Measurements from ENCODE around the gene SEMA4D. TPM values are rescaled to one million over a fixed set of nuclear protein-coding genes. Genes with fewer than 3 reads are reported as not detected.

The SEMA4D gene
- polyA plus RNA-seq, 1 experiment, result 0.50 TPM

DNA sequence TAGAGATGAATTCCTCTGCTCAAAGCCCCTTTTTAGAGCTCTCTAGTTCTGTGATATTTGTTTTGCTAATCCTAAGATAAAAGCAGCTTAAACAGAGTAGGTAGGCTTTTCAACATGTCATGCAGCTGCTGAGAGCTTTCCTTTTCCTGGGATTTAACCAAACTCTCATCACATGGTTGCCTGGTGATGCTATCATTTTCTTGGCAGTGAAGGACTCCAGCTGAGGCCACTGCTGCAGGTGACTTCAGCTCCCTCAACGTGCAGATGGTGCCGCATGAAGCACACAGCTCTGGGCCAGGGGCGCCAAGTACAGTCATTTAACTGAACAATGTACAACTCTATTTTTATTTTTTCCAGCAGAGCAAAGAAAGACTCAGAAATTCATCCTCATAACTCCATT lies 137.4 kb downstream of the SEMA4D start:
- no peak for DNase-seq (ENCODE audit: low read depth)
- H3K27me3 ChIP-seq (ENCODE audit: control insufficient read depth, insufficient read depth, low read length), result no peaks in the 10 kb centered on the region
- CTCF ChIA-PET, result interaction anchor here (2.6 kb wide), 1 partner anchor 188 kb away, joined by 7 read pairs; no protein-coding TSS in a partner anchor
- TF ChIP-seq, protein P1, sequence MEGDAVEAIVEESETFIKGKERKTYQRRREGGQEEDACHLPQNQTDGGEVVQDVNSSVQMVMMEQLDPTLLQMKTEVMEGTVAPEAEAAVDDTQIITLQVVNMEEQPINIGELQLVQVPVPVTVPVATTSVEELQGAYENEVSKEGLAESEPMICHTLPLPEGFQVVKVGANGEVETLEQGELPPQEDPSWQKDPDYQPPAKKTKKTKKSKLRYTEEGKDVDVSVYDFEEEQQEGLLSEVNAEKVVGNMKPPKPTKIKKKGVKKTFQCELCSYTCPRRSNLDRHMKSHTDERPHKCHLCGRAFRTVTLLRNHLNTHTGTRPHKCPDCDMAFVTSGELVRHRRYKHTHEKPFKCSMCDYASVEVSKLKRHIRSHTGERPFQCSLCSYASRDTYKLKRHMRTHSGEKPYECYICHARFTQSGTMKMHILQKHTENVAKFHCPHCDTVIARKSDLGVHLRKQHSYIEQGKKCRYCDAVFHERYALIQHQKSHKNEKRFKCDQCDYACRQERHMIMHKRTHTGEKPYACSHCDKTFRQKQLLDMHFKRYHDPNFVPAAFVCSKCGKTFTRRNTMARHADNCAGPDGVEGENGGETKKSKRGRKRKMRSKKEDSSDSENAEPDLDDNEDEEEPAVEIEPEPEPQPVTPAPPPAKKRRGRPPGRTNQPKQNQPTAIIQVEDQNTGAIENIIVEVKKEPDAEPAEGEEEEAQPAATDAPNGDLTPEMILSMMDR (IDR thresholded peaks at IDR 0.05; ENCODE audit: insufficient read depth, low read depth, low read length), result no peak
- peaks cover 15% of the 10 kb centered on the region for H3K36me3 ChIP-seq (ENCODE audit: control insufficient read depth, insufficient read depth, low read length)
- no peak overlapping the region for H3K4me3 ChIP-seq (ENCODE audit: low read depth, low read length)
- POLR2A ChIA-PET, result no interaction called here

DNA sequence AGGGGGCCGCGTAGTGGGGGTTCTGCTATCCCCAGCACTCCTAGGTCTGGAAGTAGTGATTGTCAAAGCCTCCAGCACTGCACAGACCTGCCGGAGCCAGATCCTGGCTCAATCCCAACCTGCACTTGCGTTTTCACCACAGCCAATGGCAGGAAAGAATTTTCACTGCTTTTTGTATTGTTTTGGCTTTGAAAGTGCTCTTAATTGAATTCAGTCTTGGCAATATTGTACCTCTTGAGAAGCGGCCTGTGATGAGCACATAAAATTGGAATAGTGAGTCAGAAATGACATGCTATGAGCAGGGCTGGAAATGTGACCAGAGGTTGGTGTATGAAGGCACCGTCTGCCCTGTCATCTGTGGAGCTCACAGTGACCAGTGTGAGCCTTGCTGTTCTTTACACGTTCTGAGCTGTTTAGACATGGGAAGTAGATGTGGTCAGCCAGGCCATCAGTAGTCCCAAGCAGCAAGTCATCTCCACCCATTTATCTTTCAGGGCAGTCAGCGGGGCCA lies 138.1 kb downstream of the SEMA4D start:
- TF ChIP-seq, protein P1 (IDR thresholded peaks at IDR 0.05; ENCODE audit: insufficient read depth, low read depth, low read length), result no peak
- peaks cover 15% of the 10 kb centered on the region for H3K36me3 ChIP-seq (ENCODE audit: control insufficient read depth, insufficient read depth, low read length)
- CTCF ChIA-PET, result interaction anchor here (2.6 kb wide), 1 partner anchor 189 kb away, joined by 7 read pairs; no protein-coding TSS in a partner anchor
- no peak for DNase-seq (ENCODE audit: low read depth)
- no peak overlapping the region for H3K4me3 ChIP-seq (ENCODE audit: low read depth, low read length)
- POLR2A ChIA-PET, result no interaction called here
- H3K27me3 ChIP-seq (ENCODE audit: control insufficient read depth, insufficient read depth, low read length), result no peaks in the 10 kb centered on the region

DNA sequence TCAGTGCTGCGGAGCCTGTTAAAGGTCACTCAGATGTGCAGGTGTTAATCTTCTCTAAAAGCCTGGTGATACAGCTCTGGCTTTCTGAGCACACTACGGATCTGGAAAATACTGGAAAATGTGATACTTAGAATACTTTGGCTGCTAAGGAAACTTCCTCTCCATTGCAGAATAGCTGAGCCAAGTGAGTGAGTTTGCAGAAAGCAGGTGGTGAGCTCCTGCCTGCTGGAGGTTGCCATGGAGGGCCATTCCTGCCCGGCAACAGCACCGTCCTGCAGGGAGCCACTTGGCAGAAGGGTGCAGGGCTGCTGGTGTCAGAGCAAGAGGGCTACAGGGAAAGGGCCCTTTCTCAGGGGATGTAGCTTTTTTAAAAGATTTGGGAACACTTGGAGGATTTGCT lies 138.9 kb downstream of the SEMA4D start:
- Histone ChIP-seq H3K4me3 (ENCODE audit: low read depth, low read length) (no peak overlapping the region), H3K36me3 (ENCODE audit: control insufficient read depth, insufficient read depth, low read length) (peaks cover 15% of the 10 kb centered on the region), H3K27me3 (ENCODE audit: control insufficient read depth, insufficient read depth, low read length) (no peaks in the 10 kb centered on the region)
- ChIA-PET POLR2A (no interaction called here), CTCF (interaction anchor here (1.2 kb wide), 1 partner anchor 190 kb away, joined by 4 read pairs; no protein-coding TSS in a partner anchor)
- TF ChIP-seq, protein P1 (IDR thresholded peaks at IDR 0.05; ENCODE audit: insufficient read depth, low read depth, low read length), result no peak
- no peak for DNase-seq (ENCODE audit: low read depth)

DNA sequence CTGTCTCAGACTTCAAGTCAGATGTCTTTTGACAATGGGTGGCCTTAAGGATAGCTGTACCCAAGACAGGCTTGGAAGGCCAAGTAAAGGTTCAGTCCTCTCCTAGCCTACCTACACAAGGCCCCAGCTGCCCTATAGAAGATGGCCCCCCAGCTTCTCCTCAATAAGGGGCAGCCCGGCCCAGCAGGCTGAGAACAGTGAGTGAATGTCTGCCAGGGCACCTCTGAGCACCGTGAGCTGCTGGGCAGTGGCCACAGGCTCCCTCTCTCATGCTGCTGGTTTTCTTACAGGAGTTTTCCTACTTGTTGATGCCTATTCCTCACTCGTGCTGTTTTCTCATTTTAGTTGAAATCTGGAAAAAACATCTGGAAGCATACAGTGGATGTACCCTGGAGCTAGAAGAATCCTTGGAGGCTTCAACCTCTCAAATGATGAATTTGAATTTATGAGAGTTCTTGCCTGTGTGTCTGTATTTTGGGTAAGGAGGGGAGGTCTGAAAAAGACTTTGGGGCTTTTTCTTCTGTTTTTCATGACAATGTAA lies 139.5 kb downstream of the SEMA4D start:
- ChIA-PET POLR2A (no interaction called here), CTCF (interaction anchor here (1.2 to 1.6 kb wide), 2 partner anchors 13 to 191 kb away, joined by 4 to 5 read pairs; no protein-coding TSS in a partner anchor)
- H3K4me3 ChIP-seq (ENCODE audit: low read depth, low read length), result no peak overlapping the region
- no peak for DNase-seq (ENCODE audit: low read depth)
- peaks cover 15% of the 10 kb centered on the region for H3K36me3 ChIP-seq (ENCODE audit: control insufficient read depth, insufficient read depth, low read length)
- no peaks in the 10 kb centered on the region for H3K27me3 ChIP-seq (ENCODE audit: control insufficient read depth, insufficient read depth, low read length)
- TF ChIP-seq, protein P1 (IDR thresholded peaks at IDR 0.05; ENCODE audit: insufficient read depth, low read depth, low read length), result no peak

DNA sequence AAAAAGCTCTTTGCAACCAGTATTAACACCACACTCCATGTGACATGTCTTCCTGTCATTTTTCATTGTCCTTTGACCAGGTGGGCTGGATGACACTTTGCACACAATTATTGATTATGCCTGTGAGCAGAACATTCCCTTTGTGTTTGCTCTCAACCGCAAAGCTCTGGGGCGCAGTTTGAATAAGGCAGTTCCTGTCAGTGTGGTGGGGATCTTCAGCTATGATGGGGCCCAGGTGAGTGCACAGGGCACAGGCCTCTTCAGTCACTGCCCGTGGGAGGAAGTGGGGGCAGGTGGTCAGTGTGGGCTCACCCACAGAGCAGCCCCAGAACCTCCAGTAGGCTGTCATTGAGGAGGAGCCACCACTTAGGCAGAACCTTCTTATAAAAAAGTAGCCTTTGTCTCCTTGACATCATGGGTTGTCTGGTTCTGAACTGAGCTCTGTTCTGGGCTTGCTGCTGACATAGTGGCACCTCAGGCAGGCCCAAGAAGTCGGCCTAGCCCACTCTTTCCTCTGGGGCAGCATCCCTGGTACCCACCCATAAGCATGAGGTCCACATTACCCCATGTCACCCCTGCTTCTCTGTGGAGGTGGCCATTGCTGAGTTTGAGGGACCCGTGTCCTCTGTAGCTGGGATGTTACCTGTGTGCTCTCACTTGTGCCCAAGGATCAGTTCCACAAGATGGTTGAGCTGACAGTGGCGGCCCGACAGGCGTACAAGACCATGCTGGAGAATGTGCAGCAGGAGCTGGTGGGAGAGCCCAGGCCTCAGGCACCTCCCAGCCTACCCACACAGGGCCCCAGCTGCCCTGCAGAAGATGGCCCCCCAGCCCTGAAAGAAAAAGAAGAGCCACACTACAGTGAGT lies 140.3 kb downstream of the SEMA4D start:
- Histone ChIP-seq H3K4me3 (ENCODE audit: low read depth, low read length) (no peak overlapping the region), H3K36me3 (ENCODE audit: control insufficient read depth, insufficient read depth, low read length) (peaks cover 17% of the 10 kb centered on the region), H3K27me3 (ENCODE audit: control insufficient read depth, insufficient read depth, low read length) (no peaks in the 10 kb centered on the region)
- ChIA-PET POLR2A (no interaction called here), CTCF (interaction anchor here (1.6 kb wide), 1 partner anchor 12 kb away, joined by 5 read pairs; no protein-coding TSS in a partner anchor)
- TF ChIP-seq, protein P1 (IDR thresholded peaks at IDR 0.05; ENCODE audit: insufficient read depth, low read depth, low read length), result no peak
- DNase-seq (ENCODE audit: low read depth), result no peak

Measured in BJ (cell line).